Activated B cell treated with CpG ODN at 0.5 μM for 24 hours (primary cell): Measurements from ENCODE around the gene ZFYVE9. TPM values are rescaled to one million over a fixed set of nuclear protein-coding genes. Genes with fewer than 3 reads are reported as not detected.

Source experiments
- ATAC-seq: fragments of 200-7000 bp; cut with Tn5 transposase; one replicate; pipeline ENCODE4 v1.10.0; 2021; ENCODE audit warnings: low read depth, mild to moderate bottlenecking, moderate library complexity
- CTCF ChIA-PET: fragments of 350-600 bp; sonication (Branson Sonifier 250); formaldehyde crosslinking; loops from one replicate; lab custom pipeline; 2021; ENCODE audit warnings: antibody characterized with exemption; lab: Charles Lee
- POLR2A ChIA-PET: fragments of 350-600 bp; sonication (Branson Sonifier 250); formaldehyde crosslinking; loops from one replicate; lab custom pipeline; 2021; ENCODE audit warnings: antibody characterized with exemption; lab: Charles Lee
- DNase-seq: peaks from one replicate; pipeline ENCODE4 v3.0.0; 2022
- H3K27ac Mint-ChIP-seq: one replicate; pipeline ENCODE4 v1.8.0; 2020; ENCODE audit warnings: mixed read lengths
- H3K27me3 Mint-ChIP-seq: one replicate; pipeline ENCODE4 v1.8.0; 2021; ENCODE audit warnings: mixed read lengths
- H3K36me3 Mint-ChIP-seq: one replicate; pipeline ENCODE4 v1.8.0; 2021; ENCODE audit warnings: low read depth, mixed read lengths
- H3K4me1 Mint-ChIP-seq: one replicate; pipeline ENCODE4 v1.8.0; 2021; ENCODE audit warnings: mixed read lengths
- H3K4me3 Mint-ChIP-seq: one replicate; pipeline ENCODE4 v1.8.0; 2020; ENCODE audit warnings: mild to moderate bottlenecking, mixed read lengths
- H3K9me3 Mint-ChIP-seq: one replicate; pipeline ENCODE4 v1.8.0; 2020; ENCODE audit warnings: mixed read lengths
- CTCF ChIP-seq: fragments of 200-600 bp; IDR thresholded peaks from one replicate; pipeline ENCODE4 v1.8.0; 2022; ENCODE audit warnings: antibody characterized with exemption, mild to moderate bottlenecking
- intact Hi-C: fragments of 100-400 bp; cut with micrococcal nuclease; formaldehyde crosslinking; loops from one replicate; pipeline ENCODE4 v1.15.1; 2024
- total RNA-seq: library from RNA; stranded (reverse); gene quantifications from 2 replicates; pipeline ENCODE4 v1.2.3, GENCODE V29; 2022

ZFYVE9 gene
- total RNA-seq, 1 donor from 2014 or later, result 3.2 TPM

- DNase-seq, result no peak
- Mint-ChIP-seq H3K27me3 (peaks cover 2% of the 10 kb centered on the region), H3K27ac (no peak overlapping the region), H3K4me3 (no peak overlapping the region), H3K36me3 (no peaks in the 10 kb centered on the region), H3K9me3 (no peaks in the 10 kb centered on the region), H3K4me1 (no peaks in the 10 kb centered on the region)
- intact Hi-C loops, result no loop called here
- CTCF ChIA-PET, result no interaction called here
- POLR2A ChIA-PET, result no interaction called here
- no peak for ATAC-seq
- no peak for TF ChIP-seq CTCF
These were observed 181.8 kb downstream of the ZFYVE9 start for GRCh38 chr1:52323731-52324130.

GRCh38 chr1:52325786-52326185 lies 183.9 kb downstream of the ZFYVE9 start:
- intact Hi-C loops, result no loop called here
- POLR2A ChIA-PET, result no interaction called here
- Mint-ChIP-seq H3K36me3 (no peaks in the 10 kb centered on the region), H3K4me1 (no peaks in the 10 kb centered on the region), H3K27me3 (peaks cover 2% of the 10 kb centered on the region), H3K4me3 (no peak overlapping the region), H3K9me3 (no peaks in the 10 kb centered on the region), H3K27ac (no peak overlapping the region)
- ATAC-seq (no peak), DNase-seq (no peak)
- CTCF ChIA-PET, result no interaction called here
- TF ChIP-seq CTCF, result no peak

GRCh38 chr1:52328615-52329014 lies 186.7 kb downstream of the ZFYVE9 start:
- no peak overlapping the region for H3K4me3 Mint-ChIP-seq

GRCh38 chr1:52332411-52332810 lies 190.5 kb downstream of the ZFYVE9 start:
- POLR2A ChIA-PET, result no interaction called here
- intact Hi-C loops, result no loop called here
- DNase-seq (no peak), ATAC-seq (no peak)
- H3K36me3 Mint-ChIP-seq, result no peaks in the 10 kb centered on the region
- H3K4me1 Mint-ChIP-seq, result no peaks in the 10 kb centered on the region
- CTCF ChIA-PET, result no interaction called here
- TF ChIP-seq CTCF, result no peak
- no peak overlapping the region for H3K4me3 Mint-ChIP-seq
- H3K9me3 Mint-ChIP-seq, result no peaks in the 10 kb centered on the region
- H3K27ac Mint-ChIP-seq, result no peak overlapping the region
- no peaks in the 10 kb centered on the region for H3K27me3 Mint-ChIP-seq

More at GRCh38 chr1:52328615-52329014, 186.7 kb downstream of the ZFYVE9 start:
- intact Hi-C loops, result no loop called here
- Mint-ChIP-seq H3K27ac (no peak overlapping the region), H3K9me3 (no peaks in the 10 kb centered on the region), H3K36me3 (no peaks in the 10 kb centered on the region), H3K27me3 (no peaks in the 10 kb centered on the region), H3K4me1 (no peaks in the 10 kb centered on the region)
- POLR2A ChIA-PET, result no interaction called here
- ATAC-seq (no peak), DNase-seq (no peak)
- TF ChIP-seq CTCF, result no peak
- CTCF ChIA-PET, result no interaction called here

- no peaks in the 10 kb centered on the region for H3K4me1 Mint-ChIP-seq
- H3K27ac Mint-ChIP-seq, result no peak overlapping the region
- no peak for ATAC-seq
- H3K27me3 Mint-ChIP-seq, result peaks cover 2% of the 10 kb centered on the region
- no peak for DNase-seq
- no peaks in the 10 kb centered on the region for H3K9me3 Mint-ChIP-seq
- no peaks in the 10 kb centered on the region for H3K36me3 Mint-ChIP-seq
- ChIA-PET CTCF (no interaction called here), POLR2A (no interaction called here)
- intact Hi-C loops, result no loop called here
- TF ChIP-seq CTCF, result no peak
- no peak overlapping the region for H3K4me3 Mint-ChIP-seq
These were observed 193.1 kb downstream of the ZFYVE9 start for GRCh38 chr1:52334906-52335528.
